ENCODE measurements around the gene GBX2. TPM values are rescaled to one million over a fixed set of nuclear protein-coding genes. Genes with fewer than 3 reads are reported as not detected.

Gene GBX2
- total RNA-seq, 2 donors from 2014 or later, result not detected

- H3K27me3 ChIP-seq, result peaks cover 12 to 72% of the 10 kb centered on the region in 2 donors
- H3K4me1 ChIP-seq, result peaks cover 63% of the 10 kb centered on the region
- TF ChIP-seq, protein P1, sequence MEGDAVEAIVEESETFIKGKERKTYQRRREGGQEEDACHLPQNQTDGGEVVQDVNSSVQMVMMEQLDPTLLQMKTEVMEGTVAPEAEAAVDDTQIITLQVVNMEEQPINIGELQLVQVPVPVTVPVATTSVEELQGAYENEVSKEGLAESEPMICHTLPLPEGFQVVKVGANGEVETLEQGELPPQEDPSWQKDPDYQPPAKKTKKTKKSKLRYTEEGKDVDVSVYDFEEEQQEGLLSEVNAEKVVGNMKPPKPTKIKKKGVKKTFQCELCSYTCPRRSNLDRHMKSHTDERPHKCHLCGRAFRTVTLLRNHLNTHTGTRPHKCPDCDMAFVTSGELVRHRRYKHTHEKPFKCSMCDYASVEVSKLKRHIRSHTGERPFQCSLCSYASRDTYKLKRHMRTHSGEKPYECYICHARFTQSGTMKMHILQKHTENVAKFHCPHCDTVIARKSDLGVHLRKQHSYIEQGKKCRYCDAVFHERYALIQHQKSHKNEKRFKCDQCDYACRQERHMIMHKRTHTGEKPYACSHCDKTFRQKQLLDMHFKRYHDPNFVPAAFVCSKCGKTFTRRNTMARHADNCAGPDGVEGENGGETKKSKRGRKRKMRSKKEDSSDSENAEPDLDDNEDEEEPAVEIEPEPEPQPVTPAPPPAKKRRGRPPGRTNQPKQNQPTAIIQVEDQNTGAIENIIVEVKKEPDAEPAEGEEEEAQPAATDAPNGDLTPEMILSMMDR (IDR thresholded peaks at IDR 0.05), result no peak
- no peak for TF ChIP-seq POLR2A (IDR thresholded peaks at IDR 0.05)
- no peaks in the 10 kb centered on the region for H3K36me3 ChIP-seq (replicated peaks in 1 of 2; ENCODE audit: insufficient read depth in 1 of 2, low read depth in 2 of 2)
- WGBS, 2 donors, result 1 to 4% methylated on average over 17 to 65 of the region's 67 CpGs
- no peak overlapping the region for H3K27ac ChIP-seq
- DNase-seq (no peak), ATAC-seq (peak; percentile 18)
- no peak overlapping the region for H3K4me3 ChIP-seq
- intact Hi-C loops (cut with DNase I), result no loop called here
- H3K9me3 ChIP-seq, result no peaks in the 10 kb centered on the region
Measured at GRCh38 chr2:236164201-236164924, 3.8 kb downstream of the GBX2 start.

- WGBS, 2 donors, result 4% methylated on average over 59 of the region's 59 CpGs; no CpG with 5 or more reads in 1 of the 2 donors
- no peak overlapping the region for H3K4me3 ChIP-seq
- no peak for DNase-seq
- no peaks in the 10 kb centered on the region for H3K9me3 ChIP-seq
- H3K4me1 ChIP-seq, result peaks cover 58% of the 10 kb centered on the region
- no peak for TF ChIP-seq POLR2A (IDR thresholded peaks at IDR 0.05)
- TF ChIP-seq, protein P1 (IDR thresholded peaks at IDR 0.05), result no peak
- H3K36me3 ChIP-seq (replicated peaks in 1 of 2; ENCODE audit: insufficient read depth in 1 of 2, low read depth in 2 of 2), result no peaks in the 10 kb centered on the region
- no peak overlapping the region for H3K27ac ChIP-seq
- peaks cover 12 to 65% of the 10 kb centered on the region in 2 donors for H3K27me3 ChIP-seq
- no peak for ATAC-seq
- intact Hi-C loops (cut with DNase I), result no loop called here
Measured at GRCh38 chr2:236163471-236164200, 4.5 kb downstream of the GBX2 start.

DNA sequence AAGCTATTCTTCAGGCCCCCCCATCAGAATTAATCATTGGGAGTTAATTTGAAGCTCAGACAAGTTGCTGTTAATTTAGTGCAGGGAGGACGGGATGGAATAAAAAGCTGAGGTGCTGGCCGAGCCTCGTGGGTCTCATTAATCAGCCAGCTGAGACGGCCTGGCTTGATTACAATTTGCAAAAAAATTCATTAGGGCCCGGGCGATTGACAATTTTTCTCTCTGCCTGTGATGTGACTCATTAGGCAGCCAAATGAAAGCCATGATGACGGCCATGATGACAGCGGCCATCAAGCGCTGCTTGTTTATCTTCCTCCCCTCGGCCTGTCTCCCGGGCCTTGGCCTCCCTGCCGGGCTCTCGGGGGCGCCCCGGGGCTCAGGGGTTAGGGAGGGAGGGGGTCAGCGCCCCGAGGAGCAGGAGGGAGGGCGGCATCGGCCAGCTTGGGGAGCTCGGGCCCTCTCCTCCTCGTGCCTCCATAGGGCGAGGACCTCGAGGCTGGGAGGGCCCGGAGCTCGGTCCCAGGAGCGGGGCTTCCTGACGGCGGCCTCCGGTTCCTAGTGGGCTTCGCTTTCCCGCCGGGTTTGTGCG is 5.2 kb downstream of the GBX2 start:
- no peak for ATAC-seq
- H3K36me3 ChIP-seq (replicated peaks in 1 of 2; ENCODE audit: insufficient read depth in 1 of 2, low read depth in 2 of 2), result no peaks in the 10 kb centered on the region
- H3K27ac ChIP-seq, result no peak overlapping the region
- TF ChIP-seq, protein P1 (IDR thresholded peaks at IDR 0.05), result no peak
- no peak for TF ChIP-seq POLR2A (IDR thresholded peaks at IDR 0.05)
- H3K9me3 ChIP-seq, result no peaks in the 10 kb centered on the region
- no peak overlapping the region for H3K4me3 ChIP-seq
- WGBS, 2 donors, result 11 to 15% methylated on average over 8 to 32 of the region's 33 CpGs
- H3K27me3 ChIP-seq, result peaks cover 12 to 58% of the 10 kb centered on the region in 2 donors
- H3K4me1 ChIP-seq, result peaks cover 52% of the 10 kb centered on the region
- no peak for DNase-seq
- intact Hi-C loops (cut with DNase I), result no loop called here

DNA sequence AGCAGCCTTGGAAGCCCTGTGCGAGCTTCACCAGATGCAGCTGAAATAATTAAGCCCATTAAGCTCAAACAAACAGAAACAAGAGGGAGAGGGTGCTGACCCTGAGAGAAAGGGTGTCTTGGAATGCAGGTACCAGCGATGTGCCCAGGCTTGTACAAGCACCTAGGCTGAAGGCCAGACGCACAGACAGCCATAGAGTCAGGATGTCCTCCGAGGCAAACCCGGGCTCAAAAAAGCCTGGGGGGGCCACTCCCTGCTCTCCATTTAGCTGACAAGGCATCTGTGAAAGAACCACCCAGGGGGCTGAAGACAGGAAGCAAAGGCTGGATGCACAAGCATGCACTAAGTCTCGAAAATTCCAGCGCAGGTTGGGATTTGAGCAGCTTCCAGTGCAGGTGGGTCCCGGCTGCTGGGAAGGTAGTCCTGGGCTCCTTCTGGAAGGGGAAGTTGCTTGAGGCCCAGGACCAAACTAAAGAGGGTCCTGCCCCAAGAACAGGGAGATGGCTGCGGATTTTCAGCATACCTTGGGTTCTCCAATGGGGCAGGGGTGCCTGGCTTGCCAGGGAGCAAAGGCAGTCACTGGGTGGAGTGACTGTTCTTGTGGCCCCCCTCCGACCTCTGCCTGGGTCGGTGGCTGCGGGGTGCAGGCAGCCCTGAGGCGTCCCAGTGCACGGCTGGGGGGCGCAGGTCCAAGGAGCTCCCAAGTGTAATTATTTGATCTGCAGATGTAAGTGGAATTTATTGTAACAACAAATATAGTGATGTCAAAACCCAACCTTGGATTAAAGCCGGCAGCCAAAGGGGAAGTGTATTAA is 5.9 kb downstream of the GBX2 start:
- Histone ChIP-seq H3K4me1 (peaks cover 44% of the 10 kb centered on the region), H3K27ac (no peak overlapping the region), H3K4me3 (no peak overlapping the region), H3K27me3 (peaks cover 9 to 51% of the 10 kb centered on the region in 2 donors), H3K36me3 (replicated peaks in 1 of 2; ENCODE audit: insufficient read depth in 1 of 2, low read depth in 2 of 2) (no peaks in the 10 kb centered on the region), H3K9me3 (no peaks in the 10 kb centered on the region)
- TF ChIP-seq, protein P1 (IDR thresholded peaks at IDR 0.05), result no peak
- TF ChIP-seq POLR2A (IDR thresholded peaks at IDR 0.05), result no peak
- intact Hi-C loops (cut with DNase I), result no loop called here
- 24% methylated on average over 14 to 16 of the region's 16 CpGs for WGBS, 2 donors
- DNase-seq, result no peak
- no peak for ATAC-seq
